Keratinocyte (primary cell): ENCODE results near the gene C1orf216. TPM values are rescaled to one million over a fixed set of nuclear protein-coding genes. Genes with fewer than 3 reads are reported as not detected.

Experiments used
- DNase-seq: peaks from one replicate; pipeline ENCODE4 v3.0.0-alpha.2; 2011; ENCODE audit warnings: low read depth, missing footprints, low spot score
- FAIRE-seq: peaks from 2 replicates; lab custom pipeline; 2011; peaks lifted over from hg19 to GRCh38; lab: Jason Lieb, UNC
- H2AFZ ChIP-seq: 2 replicates; pipeline ENCODE4 v1.6.0; 2012; ENCODE audit warnings: low read length, control low read depth, inconsistent platforms; ENCODE audit not compliant: control insufficient read depth
- H3K27ac ChIP-seq: 2 replicates; pipeline ENCODE4 v1.5.1; 2011; ENCODE audit warnings: low read length; ENCODE audit not compliant: control insufficient read depth, insufficient read depth
- H3K27me3 ChIP-seq: 3 replicates; pipeline ENCODE4 v1.6.0; 2011; ENCODE audit warnings: low read length; ENCODE audit not compliant: control insufficient read depth, insufficient read depth; ENCODE audit errors: extremely low read depth
- H3K36me3 ChIP-seq, 2 experiments: 2 replicates in 1 of 2; 3 replicates in 1 of 2; pipeline ENCODE4 v1.5.1; 2011; ENCODE audit warnings: low read length in 2 of 2, mild to moderate bottlenecking in 1 of 2; ENCODE audit not compliant: control insufficient read depth in 2 of 2, insufficient read depth in 2 of 2; ENCODE audit errors: extremely low read depth in 1 of 2
- H3K4me1 ChIP-seq: 3 replicates; pipeline ENCODE4 v1.5.1; 2011; ENCODE audit warnings: low read length; ENCODE audit not compliant: control insufficient read depth, insufficient read depth; ENCODE audit errors: extremely low read depth
- H3K4me2 ChIP-seq: 3 replicates; pipeline ENCODE4 v1.6.0; 2011; ENCODE audit warnings: low read depth, low read length; ENCODE audit not compliant: control insufficient read depth, insufficient read depth; ENCODE audit errors: extremely low read depth
- H3K4me3 ChIP-seq, 3 experiments: fragments of 200-600 bp in 1 of 3; sonication (generic) in 1 of 3; 2 replicates in 2 of 3; 3 replicates in 1 of 3; pipeline ENCODE4 v1.5.1; 2011 to 2016; ENCODE audit warnings: low read length in 3 of 3, mild to moderate bottlenecking in 3 of 3, control low read depth in 2 of 3, inconsistent platforms in 1 of 3, low read depth in 1 of 3, mixed read lengths in 1 of 3, mixed run types in 1 of 3, moderate library complexity in 1 of 3; ENCODE audit not compliant: control insufficient read depth in 2 of 3, insufficient read depth in 2 of 3; ENCODE audit errors: extremely low read depth in 1 of 3
- H3K79me2 ChIP-seq: 2 replicates; pipeline ENCODE4 v1.6.0; 2012; ENCODE audit warnings: low read length; ENCODE audit not compliant: control insufficient read depth, insufficient read depth
- H3K9ac ChIP-seq: 3 replicates; pipeline ENCODE4 v1.6.0; 2011; ENCODE audit warnings: low read length; ENCODE audit not compliant: control insufficient read depth, insufficient read depth; ENCODE audit errors: extremely low read depth
- H3K9me1 ChIP-seq: 3 replicates; pipeline ENCODE4 v1.6.0; 2011; ENCODE audit warnings: low read length; ENCODE audit not compliant: control insufficient read depth, insufficient read depth; ENCODE audit errors: extremely low read depth
- H3K9me3 ChIP-seq: 2 replicates; pipeline ENCODE4 v1.5.1; 2012; ENCODE audit warnings: low read depth, low read length; ENCODE audit not compliant: control insufficient read depth
- H4K20me1 ChIP-seq: 3 replicates; pipeline ENCODE4 v1.6.0; 2011; ENCODE audit warnings: low read length; ENCODE audit not compliant: control insufficient read depth, insufficient read depth; ENCODE audit errors: extremely low read depth
- CTCF ChIP-seq, 3 experiments: IDR thresholded peaks in 1 of 3; conservative IDR thresholded peaks in 1 of 3; optimal IDR thresholded peaks in 1 of 3; 2 replicates in 2 of 3; 3 replicates in 1 of 3; pipeline versions ENCODE3 to v1.5.1; 2011; ENCODE audit warnings: low read length in 3 of 3, mild to moderate bottlenecking in 3 of 3, moderate library complexity in 2 of 3, control low read depth in 1 of 3, inconsistent platforms in 1 of 3; ENCODE audit not compliant: insufficient read depth in 2 of 3; ENCODE audit errors: extremely low read depth in 1 of 3
- EZH2 ChIP-seq: IDR thresholded peaks from one replicate; pipeline ENCODE4 v1.6.1; 2012; ENCODE audit warnings: inconsistent platforms, mild to moderate bottlenecking, low read length, moderate library complexity
- dilution Hi-C: fragments of 300-500 bp; cut with MboI; formaldehyde crosslinking; loops from one replicate; pipeline ENCODE4 v1.7.0; 2020; ENCODE audit warnings: low sequenced_read_pairs; ENCODE audit not compliant: extremely low pct_ligation_motif_present
- polyA plus RNA-seq, 5 experiments: library from polyadenylated mRNA; depleted of rRNA in 3 of 5; stranded (reverse) in 3 of 5; stranded (forward) in 1 of 5; unstranded in 1 of 5; fragments of >200 nt; gene quantifications; 1 replicate in 1 of 5; 2 replicates in 3 of 5; 3 replicates in 1 of 5; pipeline versions ENCODE4 v1.2.1 to v1.2.3, GENCODE V29; 2011 to 2012; ENCODE audit warnings: missing spikeins in 2 of 5, low read depth in 1 of 5, low replicate concordance in 1 of 5

C1orf216 gene
- polyA plus RNA-seq, 1 donor (not counting 4 experiments of a cell fraction or from before 2014, with no cell fraction given) = 10.0 TPM

DNA sequence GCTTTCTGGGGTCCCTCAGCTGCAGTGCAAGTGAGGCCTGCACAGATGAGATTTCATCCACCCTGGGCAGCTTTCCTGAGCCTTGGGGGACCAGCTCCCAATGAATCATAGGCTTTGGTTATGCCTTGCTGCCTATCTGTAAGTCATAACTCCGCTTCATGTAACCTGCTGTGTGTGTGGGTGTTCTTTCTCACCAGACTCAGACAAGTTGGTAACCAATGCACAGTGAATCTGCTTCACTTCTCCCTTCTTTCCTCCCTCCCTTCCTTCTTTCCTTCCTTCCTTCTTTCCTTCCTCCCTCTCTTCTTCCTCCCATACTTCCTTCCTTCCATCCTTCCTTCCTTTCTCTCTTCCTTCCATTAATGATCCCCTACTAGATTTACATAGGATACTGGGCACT, 42.9 kb downstream of the C1orf216 start:
- no peak overlapping the region for H3K4me2 ChIP-seq
- no peaks in the 10 kb centered on the region for H3K79me2 ChIP-seq
- no peaks in the 10 kb centered on the region for H4K20me1 ChIP-seq
- no peaks in the 10 kb centered on the region for H3K9me1 ChIP-seq
- no peaks in the 10 kb centered on the region for H3K4me1 ChIP-seq
- dilution Hi-C loops = no loop called here
- no peaks in the 10 kb centered on the region for H3K9me3 ChIP-seq
- H3K4me3 ChIP-seq = no peak overlapping the region
- TF ChIP-seq CTCF (optimal IDR thresholded peaks at IDR 0.05 in 1 of 3, IDR thresholded peaks at IDR 0.05 in 1 of 3, conservative IDR thresholded peaks at IDR 0.05 in 1 of 3; ENCODE audit: extremely low read depth in 1 of 3, insufficient read depth in 2 of 3, low read length in 3 of 3) = no peak
- no peak for TF ChIP-seq EZH2
- no peaks in the 10 kb centered on the region for H3K36me3 ChIP-seq
- no peak overlapping the region for H3K9ac ChIP-seq
- no peak overlapping the region for H2AFZ ChIP-seq
- DNase-seq (no peak), FAIRE-seq (no peak)
- peaks cover 5% of the 10 kb centered on the region for H3K27me3 ChIP-seq
- no peak overlapping the region for H3K27ac ChIP-seq

DNA sequence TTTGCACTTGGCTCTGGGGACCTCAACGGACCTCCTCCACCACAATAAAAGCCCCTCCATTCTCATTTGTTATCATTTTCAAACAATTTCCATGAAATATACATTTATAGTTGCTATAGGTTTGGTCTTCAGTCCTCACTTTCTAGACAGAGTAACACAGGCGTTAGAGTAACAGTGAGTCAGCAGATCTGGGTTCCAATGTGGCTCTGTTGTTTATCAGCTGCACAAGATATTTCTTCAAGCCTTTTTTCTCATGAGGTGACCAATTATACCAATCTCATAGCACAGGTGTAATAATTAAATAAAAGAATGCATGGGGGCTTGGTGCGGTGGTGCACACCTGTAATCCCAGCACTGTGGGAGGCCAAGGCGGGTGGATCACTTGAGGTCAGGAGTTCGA, 44.6 kb downstream of the C1orf216 start:
- no peaks in the 10 kb centered on the region for H3K9me3 ChIP-seq
- TF ChIP-seq EZH2 (no peak), CTCF (optimal IDR thresholded peaks at IDR 0.05 in 1 of 3, IDR thresholded peaks at IDR 0.05 in 1 of 3, conservative IDR thresholded peaks at IDR 0.05 in 1 of 3; ENCODE audit: extremely low read depth in 1 of 3, insufficient read depth in 2 of 3, low read length in 3 of 3) (no peak)
- H3K9ac ChIP-seq = no peak overlapping the region
- H3K36me3 ChIP-seq = no peaks in the 10 kb centered on the region
- no peaks in the 10 kb centered on the region for H3K4me1 ChIP-seq
- DNase-seq (no peak), FAIRE-seq (no peak)
- H3K4me2 ChIP-seq = no peak overlapping the region
- H3K4me3 ChIP-seq = no peak overlapping the region
- no peak overlapping the region for H3K27ac ChIP-seq
- no peaks in the 10 kb centered on the region for H3K79me2 ChIP-seq
- no peak overlapping the region for H2AFZ ChIP-seq
- H3K27me3 ChIP-seq = peaks cover 3% of the 10 kb centered on the region
- dilution Hi-C loops = no loop called here
- H3K9me1 ChIP-seq = no peaks in the 10 kb centered on the region
- no peaks in the 10 kb centered on the region for H4K20me1 ChIP-seq
